ENCODE results near the gene HELT. TPM values are rescaled to one million over a fixed set of nuclear protein-coding genes. Genes with fewer than 3 reads are reported as not detected.

The HELT gene
- total and polyA plus RNA-seq, 2 of the 4 experiments (the other 2 are of a cell fraction) = not detected

- H2AK5ac ChIP-seq (ENCODE audit: low read depth, low read length) = no peak overlapping the region
- no peak overlapping the region for H3K9ac ChIP-seq (ENCODE audit: low read depth, low read length)
- H3K4ac ChIP-seq (ENCODE audit: low read depth, low read length) = no peak overlapping the region
- ATAC-seq (ENCODE audit: low read depth) = no peak
- intact Hi-C loops (cut with micrococcal nuclease) (no loop called here), in situ Hi-C loops (cut with MboI; ENCODE audit: low sequenced_read_pairs) (no loop called here), dilution Hi-C loops (cut with HindIII; ENCODE audit: low sequenced_read_pairs, unreplicated experiment) (no loop called here)
- no peaks in the 10 kb centered on the region for H3K79me1 ChIP-seq (ENCODE audit: low read depth in 1 of 2, low read length in 2 of 2)
- no peaks in the 10 kb centered on the region for H3K36me3 ChIP-seq (ENCODE audit: control insufficient read depth, insufficient read depth, low read length)
- H3K4me1 ChIP-seq (ENCODE audit: control insufficient read depth, insufficient read depth, low read length) = no peaks in the 10 kb centered on the region
- no peak overlapping the region for H3K4me2 ChIP-seq (ENCODE audit: low read depth, low read length)
- no peak overlapping the region for H2BK20ac ChIP-seq (ENCODE audit: low read depth, low read length)
- H3K9me1 ChIP-seq (ENCODE audit: insufficient read depth, low read length) = no peaks in the 10 kb centered on the region
- CTCF ChIA-PET = no interaction called here
- H2BK15ac ChIP-seq (ENCODE audit: low read depth, low read length) = no peak overlapping the region
- H4K8ac ChIP-seq (ENCODE audit: low read depth in 2 of 2, low read length in 2 of 2) = no peak overlapping the region
- no TSS peak for BruUV-seq (replicated peaks)
- no peak overlapping the region for H2BK5ac ChIP-seq (ENCODE audit: low read depth, low read length, poor library complexity, severe bottlenecking)
- no peak overlapping the region for H2BK120ac ChIP-seq (ENCODE audit: low read depth, low read length)
- no peak overlapping the region for H3K56ac ChIP-seq (ENCODE audit: extremely low read depth, insufficient read depth, low read length)
- TF ChIP-seq RFX5 (IDR thresholded peaks at IDR 0.05; ENCODE audit: low read depth, low read length) (no peak), MAFK (IDR thresholded peaks at IDR 0.05; ENCODE audit: low read depth, low read length) (no peak), RCOR1 (IDR thresholded peaks at IDR 0.05; ENCODE audit: insufficient replicate concordance, low read length) (no peak), POLR2A (IDR thresholded peaks at IDR 0.05; ENCODE audit: low read depth, low read length) (no peak), SMC3 (IDR thresholded peaks at IDR 0.05; ENCODE audit: low read depth, low read length) (no peak), BHLHE40 (IDR thresholded peaks at IDR 0.05; ENCODE audit: low read depth, low read length) (no peak), ELK1 (IDR thresholded peaks at IDR 0.05; ENCODE audit: borderline replicate concordance, low read depth, low read length) (no peak), CTCF (conservative IDR thresholded peaks at IDR 0.05; ENCODE audit: low read depth, low read length) (no peak), CHD1 (IDR thresholded peaks at IDR 0.05; ENCODE audit: low read depth, low read length) (no peak)
- TF ChIP-seq, protein P1, sequence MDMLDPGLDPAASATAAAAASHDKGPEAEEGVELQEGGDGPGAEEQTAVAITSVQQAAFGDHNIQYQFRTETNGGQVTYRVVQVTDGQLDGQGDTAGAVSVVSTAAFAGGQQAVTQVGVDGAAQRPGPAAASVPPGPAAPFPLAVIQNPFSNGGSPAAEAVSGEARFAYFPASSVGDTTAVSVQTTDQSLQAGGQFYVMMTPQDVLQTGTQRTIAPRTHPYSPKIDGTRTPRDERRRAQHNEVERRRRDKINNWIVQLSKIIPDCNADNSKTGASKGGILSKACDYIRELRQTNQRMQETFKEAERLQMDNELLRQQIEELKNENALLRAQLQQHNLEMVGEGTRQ (IDR thresholded peaks at IDR 0.05; ENCODE audit: low read depth, low read length) = no peak
- no peak overlapping the region for H2AK9ac ChIP-seq (replicated peaks; ENCODE audit: low read depth, low read length, poor library complexity)
- POLR2A ChIA-PET (ENCODE audit: unreplicated experiment) = no interaction called here
- H4K5ac ChIP-seq (ENCODE audit: low read depth, low read length) = no peak overlapping the region
- WGBS, 2 experiments (ENCODE audit: extremely low coverage in 2 of 2, insufficient read length in 1 of 2) = 76% methylated on average over 3 of the region's 8 CpGs; no CpG with 5 or more reads in 1 of the 2 experiments
- no peak overlapping the region for H3K14ac ChIP-seq (replicated peaks; ENCODE audit: low read depth, low read length)
- no peak overlapping the region for H3K23ac ChIP-seq (ENCODE audit: low read depth, low read length)
- peaks cover 5% of the 10 kb centered on the region for H3K27me3 ChIP-seq (ENCODE audit: control insufficient read depth, insufficient read depth, low read length)
- no peak overlapping the region for H2AFZ ChIP-seq (replicated peaks; ENCODE audit: low read length, poor library complexity)
- H4K20me1 ChIP-seq (ENCODE audit: insufficient read depth, low read length) = no peaks in the 10 kb centered on the region
- H3K9me3 ChIP-seq (ENCODE audit: control insufficient read depth, insufficient read depth, low read length) = no peaks in the 10 kb centered on the region
- no peak overlapping the region for H3K27ac ChIP-seq (ENCODE audit: insufficient read depth, low read length)
- no peak overlapping the region for H3K4me3 ChIP-seq (ENCODE audit: insufficient read depth, low read depth, low read length)
- H3K18ac ChIP-seq (ENCODE audit: low read depth, low read length) = no peak overlapping the region
- no peak for DNase-seq
- no peak overlapping the region for H4K91ac ChIP-seq (ENCODE audit: insufficient read depth, low read depth, low read length)
Observed at GRCh38 chr4:184988611-184989010, 29.7 kb upstream of the HELT start.
